CD14-positive monocyte (primary cell): ENCODE results near the gene GNG11. TPM values are rescaled to one million over a fixed set of nuclear protein-coding genes. Genes with fewer than 3 reads are reported as not detected.

Experiments
- DNase-seq, 3 donors: peaks; one replicate each; pipeline ENCODE4 v3.0.0-alpha.2; 2011 to 2022
- H2AFZ ChIP-seq: 2 replicates; pipeline ENCODE4 v1.6.0; 2012; ENCODE audit warnings: mild to moderate bottlenecking, low read depth, low read length, inconsistent platforms; ENCODE audit not compliant: insufficient read depth, poor library complexity, severe bottlenecking
- H3K27ac ChIP-seq, 2 donors: 1 replicate in 1 of 2; 2 replicates in 1 of 2; pipeline ENCODE4 v1.5.1; 2012 to 2013; ENCODE audit warnings: low read length in 2 of 2, control low read depth in 1 of 2, inconsistent platforms in 1 of 2, low read depth in 1 of 2, mild to moderate bottlenecking in 1 of 2
- H3K27me3 ChIP-seq, 2 donors: one replicate each; pipeline versions ENCODE4 v1.6.0 to v1.6.1; 2011 to 2013; ENCODE audit warnings: low read length in 2 of 2; ENCODE audit not compliant: control insufficient read depth in 2 of 2, insufficient read depth in 2 of 2
- H3K36me3 ChIP-seq, 2 donors: replicated peaks in 1 of 2; 1 replicate in 1 of 2; 2 replicates in 1 of 2; pipeline versions ENCODE4 v1.5.1 to v1.6.1; 2012 to 2013; ENCODE audit warnings: low read length in 2 of 2, control low read depth in 1 of 2, inconsistent platforms in 1 of 2, mild to moderate bottlenecking in 1 of 2; ENCODE audit not compliant: insufficient read depth in 2 of 2, control insufficient read depth in 1 of 2
- H3K4me1 ChIP-seq, 2 donors: 1 replicate in 1 of 2; 2 replicates in 1 of 2; pipeline versions ENCODE4 v1.5.1 to v1.6.1; 2012 to 2013; ENCODE audit warnings: low read length in 2 of 2, control low read depth in 1 of 2, inconsistent platforms in 1 of 2, mild to moderate bottlenecking in 1 of 2, moderate library complexity in 1 of 2; ENCODE audit not compliant: insufficient read depth in 2 of 2, control insufficient read depth in 1 of 2
- H3K4me2 ChIP-seq: replicated peaks from 2 replicates; pipeline ENCODE3; 2012; ENCODE audit warnings: low read length, moderate library complexity, mild to moderate bottlenecking; ENCODE audit not compliant: poor library complexity, severe bottlenecking; ENCODE audit errors: extremely low read depth
- H3K4me3 ChIP-seq, 3 experiments: fragments of 200-600 bp in 1 of 3; sonication (generic) in 1 of 3; replicated peaks in 1 of 3; 1 replicate in 2 of 3; 2 replicates in 1 of 3; pipeline ENCODE4 v1.5.1; 2011 to 2013; ENCODE audit warnings: low read length in 3 of 3, mild to moderate bottlenecking in 3 of 3, control low read depth in 2 of 3, low read depth in 2 of 3, inconsistent platforms in 1 of 3, moderate library complexity in 1 of 3
- H3K79me2 ChIP-seq: 2 replicates; pipeline ENCODE4 v1.6.0; 2012; ENCODE audit warnings: mild to moderate bottlenecking, control low read depth, inconsistent platforms, low read length, moderate library complexity; ENCODE audit not compliant: insufficient read depth
- H3K9ac ChIP-seq: 2 replicates; pipeline ENCODE4 v1.6.0; 2017; ENCODE audit warnings: low read length, mild to moderate bottlenecking; ENCODE audit not compliant: insufficient read depth, poor library complexity, severe bottlenecking
- H3K9me3 ChIP-seq, 2 donors: replicated peaks in 1 of 2; 1 replicate in 1 of 2; 2 replicates in 1 of 2; pipeline versions ENCODE4 v1.5.1 to v1.6.1; 2012 to 2013; ENCODE audit warnings: low read length in 2 of 2, control low read depth in 1 of 2; ENCODE audit not compliant: control insufficient read depth in 1 of 2, insufficient read depth in 1 of 2
- H4K20me1 ChIP-seq: 2 replicates; pipeline ENCODE4 v1.6.0; 2012; ENCODE audit warnings: mild to moderate bottlenecking, low read length, control low read depth, moderate library complexity; ENCODE audit not compliant: insufficient read depth
- H3K27ac Mint-ChIP-seq, 7 donors: one replicate each; pipeline ENCODE4 v1.8.0; 2020; ENCODE audit warnings: mild to moderate bottlenecking in 7 of 7, mixed read lengths in 7 of 7, moderate library complexity in 6 of 7, inconsistent platforms in 2 of 7
- H3K27me3 Mint-ChIP-seq, 3 donors: one replicate each; pipeline ENCODE4 v1.8.0; 2021 to 2022; ENCODE audit warnings: low read depth in 3 of 3, mild to moderate bottlenecking in 3 of 3, mixed read lengths in 3 of 3, moderate library complexity in 3 of 3, inconsistent platforms in 1 of 3
- H3K36me3 Mint-ChIP-seq, 2 donors: one replicate each; pipeline ENCODE4 v1.8.0; 2020; ENCODE audit warnings: mixed read lengths in 2 of 2, inconsistent platforms in 1 of 2, mild to moderate bottlenecking in 1 of 2
- H3K4me1 Mint-ChIP-seq: one replicate; pipeline ENCODE4 v1.8.0; 2020; ENCODE audit warnings: mild to moderate bottlenecking, mixed read lengths
- H3K4me3 Mint-ChIP-seq, 2 donors: one replicate each; pipeline ENCODE4 v1.8.0; 2020; ENCODE audit warnings: mild to moderate bottlenecking in 2 of 2, mixed read lengths in 2 of 2, moderate library complexity in 1 of 2
- H3K9me3 Mint-ChIP-seq, 7 donors: one replicate each; pipeline ENCODE4 v1.8.0; 2020 to 2022; ENCODE audit warnings: mixed read lengths in 7 of 7, mild to moderate bottlenecking in 6 of 7, moderate library complexity in 6 of 7, inconsistent platforms in 2 of 7
- WGBS: methylation state at CpG from one replicate; pipeline ENCODE4 v1.1.5; 2013; ENCODE audit warnings: missing lambda C conversion rate; ENCODE audit not compliant: insufficient coverage; 5-methylcytosine and 5-hydroxymethylcytosine counted together
- intact Hi-C, 2 donors: fragments of 100-400 bp; cut with micrococcal nuclease; formaldehyde crosslinking; loops; one replicate each; pipeline versions ENCODE4 v1.15.0 to v1.15.1; 2023
- polyA plus RNA-seq, 3 donors: library from polyadenylated mRNA; depleted of rRNA in 1 of 3; unstranded in 2 of 3; stranded (reverse) in 1 of 3; fragments of 300-500 nt in 2 of 3; fragments of >200 nt in 1 of 3; fragmentation: Illumina TruSeq in 2 of 3; gene quantifications; 1 replicate in 2 of 3; 2 replicates in 1 of 3; pipeline ENCODE4 v1.2.3, GENCODE V29; 2012 to 2021
- TF ChIP-seq, protein P1 (sequence below): fragments of 200-600 bp; IDR thresholded peaks from one replicate; pipeline ENCODE4 v1.8.0; 2022; ENCODE audit warnings: antibody characterized with exemption, mild to moderate bottlenecking

GNG11 gene
- polyA plus RNA-seq, 3 donors = 1.0 to 1.6 TPM; not detected in 1

DNA sequence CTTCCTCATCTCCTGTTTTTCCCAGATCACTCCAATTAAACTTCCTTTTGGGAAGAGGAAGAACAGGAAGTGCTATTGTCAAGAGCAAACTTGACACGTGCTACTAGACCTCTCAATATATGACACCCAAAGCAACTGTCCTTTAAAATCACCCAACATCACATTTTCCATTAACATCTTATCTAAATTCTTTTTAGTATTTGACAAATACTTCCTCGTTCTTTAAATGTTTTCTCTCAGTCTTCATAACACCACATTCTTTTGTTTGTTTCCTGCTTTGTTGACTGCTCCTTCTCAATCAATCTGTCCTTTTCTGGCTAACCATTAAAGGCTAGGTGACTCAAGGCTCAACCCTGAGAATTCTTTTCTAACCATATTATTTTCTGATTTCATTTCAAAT, 23.9 kb upstream of the GNG11 start:
- WGBS = 88% methylated on average over 1 of the region's 2 CpGs
- peaks cover 10 to 19% (median 12%) of the 10 kb centered on the region in 3 donors for H3K27me3 Mint-ChIP-seq
- no peak overlapping the region for H3K9ac ChIP-seq
- H3K36me3 Mint-ChIP-seq = no peaks in the 10 kb centered on the region
- intact Hi-C loops = no loop called here
- H3K9me3 Mint-ChIP-seq = peaks cover 0 to 1% (median 0%) of the 10 kb centered on the region in 7 donors
- H3K9me3 ChIP-seq = no peaks in the 10 kb centered on the region
- no peaks in the 10 kb centered on the region for H3K4me1 Mint-ChIP-seq
- H2AFZ ChIP-seq = no peak overlapping the region
- no peak for DNase-seq
- H3K4me3 ChIP-seq = no peak overlapping the region
- no peaks in the 10 kb centered on the region for H3K4me1 ChIP-seq
- peaks cover 0 to 5% of the 10 kb centered on the region in 2 donors for H3K27me3 ChIP-seq
- H3K27ac ChIP-seq = no peak overlapping the region
- H3K36me3 ChIP-seq = no peaks in the 10 kb centered on the region
- H3K79me2 ChIP-seq = no peaks in the 10 kb centered on the region
- no peak overlapping the region for H3K4me3 Mint-ChIP-seq
- no peaks in the 10 kb centered on the region for H4K20me1 ChIP-seq
- TF ChIP-seq, protein P1, sequence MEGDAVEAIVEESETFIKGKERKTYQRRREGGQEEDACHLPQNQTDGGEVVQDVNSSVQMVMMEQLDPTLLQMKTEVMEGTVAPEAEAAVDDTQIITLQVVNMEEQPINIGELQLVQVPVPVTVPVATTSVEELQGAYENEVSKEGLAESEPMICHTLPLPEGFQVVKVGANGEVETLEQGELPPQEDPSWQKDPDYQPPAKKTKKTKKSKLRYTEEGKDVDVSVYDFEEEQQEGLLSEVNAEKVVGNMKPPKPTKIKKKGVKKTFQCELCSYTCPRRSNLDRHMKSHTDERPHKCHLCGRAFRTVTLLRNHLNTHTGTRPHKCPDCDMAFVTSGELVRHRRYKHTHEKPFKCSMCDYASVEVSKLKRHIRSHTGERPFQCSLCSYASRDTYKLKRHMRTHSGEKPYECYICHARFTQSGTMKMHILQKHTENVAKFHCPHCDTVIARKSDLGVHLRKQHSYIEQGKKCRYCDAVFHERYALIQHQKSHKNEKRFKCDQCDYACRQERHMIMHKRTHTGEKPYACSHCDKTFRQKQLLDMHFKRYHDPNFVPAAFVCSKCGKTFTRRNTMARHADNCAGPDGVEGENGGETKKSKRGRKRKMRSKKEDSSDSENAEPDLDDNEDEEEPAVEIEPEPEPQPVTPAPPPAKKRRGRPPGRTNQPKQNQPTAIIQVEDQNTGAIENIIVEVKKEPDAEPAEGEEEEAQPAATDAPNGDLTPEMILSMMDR = no peak
- H3K27ac Mint-ChIP-seq = no peak overlapping the region
- no peak overlapping the region for H3K4me2 ChIP-seq

DNA sequence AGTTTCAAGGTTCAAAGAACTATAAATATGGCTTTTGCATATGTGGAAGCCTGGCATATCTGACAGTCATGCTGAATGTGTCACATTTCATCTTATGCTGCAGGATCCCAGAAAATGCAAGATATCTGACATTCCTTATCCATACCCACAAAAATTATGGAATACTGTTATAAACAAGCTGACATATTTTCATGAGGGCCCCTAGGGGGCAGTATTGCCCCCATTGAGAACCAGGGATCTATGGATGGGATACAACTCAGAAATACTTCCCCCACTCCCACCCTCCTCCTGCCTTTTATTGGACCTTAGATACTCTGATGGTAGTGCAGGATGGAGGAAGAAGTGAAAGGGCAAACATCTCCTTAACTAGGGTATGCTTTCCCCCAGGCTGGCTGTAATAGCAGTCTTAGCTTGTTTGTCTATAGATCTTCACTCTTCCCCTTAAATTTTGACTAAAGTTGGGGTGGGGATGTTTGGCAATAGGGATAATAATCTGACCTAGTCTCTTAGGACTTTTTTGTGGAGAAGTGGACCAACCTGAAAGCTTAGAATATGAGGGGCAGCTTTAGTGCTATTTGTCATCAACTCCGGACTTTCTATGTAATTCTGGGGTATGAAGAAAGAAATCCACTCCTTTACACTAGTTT, 18.6 kb upstream of the GNG11 start:
- no peaks in the 10 kb centered on the region for H3K27me3 ChIP-seq
- Mint-ChIP-seq H3K27ac (no peak overlapping the region), H3K27me3 (peaks cover 9 to 13% (median 11%) of the 10 kb centered on the region in 3 donors), H3K9me3 (no peaks in the 10 kb centered on the region), H3K4me3 (no peak overlapping the region), H3K4me1 (no peaks in the 10 kb centered on the region), H3K36me3 (no peaks in the 10 kb centered on the region)
- no peaks in the 10 kb centered on the region for H4K20me1 ChIP-seq
- H3K9me3 ChIP-seq = no peaks in the 10 kb centered on the region
- no peak overlapping the region for H3K4me3 ChIP-seq
- peak in 2 of 3 donors; percentile 1 to 24 for DNase-seq
- no peaks in the 10 kb centered on the region for H3K79me2 ChIP-seq
- H3K4me1 ChIP-seq = no peaks in the 10 kb centered on the region
- H2AFZ ChIP-seq = no peak overlapping the region
- no CpG with 5 or more reads among the region's 1 CpG for WGBS
- no peak overlapping the region for H3K4me2 ChIP-seq
- intact Hi-C loops = loop anchor here in 1 of 2 donors (5.0 kb wide), 1 partner anchor 494 kb away; no protein-coding TSS in a partner anchor
- H3K9ac ChIP-seq = no peak overlapping the region
- TF ChIP-seq, protein P1 = peak; percentile 87
- no peaks in the 10 kb centered on the region for H3K36me3 ChIP-seq
- H3K27ac ChIP-seq = no peak overlapping the region
